LNCaP clone FGC (cell line): ENCODE results near the gene DOC2A.

Experiments used
- DNase-seq: peaks from one replicate; pipeline ENCODE4 v3.0.0-alpha.2; 2011; ENCODE audit warnings: low read depth
- H3K4me3 ChIP-seq: 2 replicates; pipeline ENCODE4 v1.5.1; 2011; ENCODE audit warnings: mild to moderate bottlenecking, low read depth, low read length, control low read depth
- TF ChIP-seq, protein P1 (sequence below): IDR thresholded peaks from 2 replicates; pipeline ENCODE4 v1.5.1; 2012; ENCODE audit warnings: mild to moderate bottlenecking; ENCODE audit not compliant: control insufficient read depth, insufficient read depth; ENCODE audit errors: extremely low read depth

DOC2A gene

DNA sequence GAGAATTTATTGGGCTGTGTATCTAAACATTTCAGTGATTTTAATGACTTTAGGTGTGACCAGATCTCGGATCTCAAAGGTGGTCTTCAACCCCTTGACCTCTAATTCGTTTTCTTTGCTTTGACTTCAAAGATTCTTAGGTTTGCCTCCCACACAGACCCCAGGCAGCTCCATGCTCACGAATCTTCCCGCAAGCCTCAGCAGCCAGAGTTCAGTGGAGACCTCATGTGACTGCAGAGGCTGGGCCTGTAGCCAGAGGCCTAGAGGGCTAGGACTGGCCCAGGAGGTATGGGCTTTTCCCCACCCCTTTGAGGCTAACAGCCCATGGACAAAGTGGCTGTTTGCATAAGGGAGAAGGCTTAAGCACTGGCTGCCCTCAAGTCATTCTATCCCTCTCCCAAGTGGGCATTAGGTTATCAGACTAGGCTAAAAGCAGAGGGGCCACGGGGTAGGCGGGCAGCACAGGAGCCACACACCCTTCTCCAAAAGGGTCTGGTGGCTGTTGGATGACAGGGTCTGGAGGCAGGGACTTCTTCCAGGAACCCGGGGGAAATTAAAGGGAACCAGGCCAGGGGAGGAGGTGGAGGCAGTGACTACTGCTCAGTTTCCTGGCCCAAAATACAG is 18.4 kb downstream of the DOC2A start:
- peak; percentile 50 for DNase-seq
- TF ChIP-seq, protein P1, sequence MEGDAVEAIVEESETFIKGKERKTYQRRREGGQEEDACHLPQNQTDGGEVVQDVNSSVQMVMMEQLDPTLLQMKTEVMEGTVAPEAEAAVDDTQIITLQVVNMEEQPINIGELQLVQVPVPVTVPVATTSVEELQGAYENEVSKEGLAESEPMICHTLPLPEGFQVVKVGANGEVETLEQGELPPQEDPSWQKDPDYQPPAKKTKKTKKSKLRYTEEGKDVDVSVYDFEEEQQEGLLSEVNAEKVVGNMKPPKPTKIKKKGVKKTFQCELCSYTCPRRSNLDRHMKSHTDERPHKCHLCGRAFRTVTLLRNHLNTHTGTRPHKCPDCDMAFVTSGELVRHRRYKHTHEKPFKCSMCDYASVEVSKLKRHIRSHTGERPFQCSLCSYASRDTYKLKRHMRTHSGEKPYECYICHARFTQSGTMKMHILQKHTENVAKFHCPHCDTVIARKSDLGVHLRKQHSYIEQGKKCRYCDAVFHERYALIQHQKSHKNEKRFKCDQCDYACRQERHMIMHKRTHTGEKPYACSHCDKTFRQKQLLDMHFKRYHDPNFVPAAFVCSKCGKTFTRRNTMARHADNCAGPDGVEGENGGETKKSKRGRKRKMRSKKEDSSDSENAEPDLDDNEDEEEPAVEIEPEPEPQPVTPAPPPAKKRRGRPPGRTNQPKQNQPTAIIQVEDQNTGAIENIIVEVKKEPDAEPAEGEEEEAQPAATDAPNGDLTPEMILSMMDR, result no peak
- H3K4me3 ChIP-seq, result no peak overlapping the region

GRCh38 chr16:29991571-29991904 is 19.3 kb downstream of the DOC2A start:
- DNase-seq, result no peak
- TF ChIP-seq, protein P1, result no peak
- H3K4me3 ChIP-seq, result no peak overlapping the region

- TF ChIP-seq, protein P1, result no peak
- no peak overlapping the region for H3K4me3 ChIP-seq
- no peak for DNase-seq
Observed at GRCh38 chr16:29990883-29991570, 19.8 kb downstream of the DOC2A start.

GRCh38 chr16:29990034-29990433 is 20.8 kb downstream of the DOC2A start:
- TF ChIP-seq, protein P1, result no peak
- no peak overlapping the region for H3K4me3 ChIP-seq
- no peak for DNase-seq

DNA sequence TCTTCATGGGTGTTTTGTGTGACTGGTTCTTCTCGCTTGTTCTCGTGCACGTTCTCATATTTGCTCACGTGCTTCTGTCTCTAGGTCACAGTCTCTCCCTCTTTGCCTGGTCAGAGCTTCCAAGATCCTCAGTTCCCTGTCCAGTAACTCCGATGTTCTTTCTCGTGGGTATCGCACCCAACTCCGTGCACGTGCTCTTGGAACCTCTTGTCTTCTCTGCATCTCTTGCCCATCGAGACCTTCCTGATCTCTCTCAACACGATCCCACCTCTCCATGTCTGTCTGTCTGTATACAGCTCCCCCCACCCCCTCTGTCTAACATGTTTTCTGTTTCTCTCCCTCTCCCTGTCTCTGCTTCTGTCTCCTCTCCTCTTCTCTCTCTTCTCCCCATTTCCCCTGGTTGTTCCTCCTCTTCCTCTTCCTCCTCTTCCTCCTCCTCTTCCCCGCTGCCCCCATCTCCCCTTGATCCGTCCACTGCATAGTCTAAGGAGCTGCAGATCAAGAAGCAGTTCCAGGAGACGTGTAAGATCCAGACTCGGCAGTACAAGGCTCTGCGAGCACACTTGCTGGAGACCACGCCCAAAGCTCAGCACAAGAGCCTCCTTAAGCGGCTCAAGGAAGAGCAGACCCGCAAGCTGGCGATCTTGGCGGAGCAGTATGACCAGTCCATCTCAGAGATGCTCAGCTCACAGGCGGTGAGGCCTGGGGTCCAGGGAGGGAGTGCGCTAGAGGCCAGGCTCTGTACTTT is 21.5 kb downstream of the DOC2A start:
- H3K4me3 ChIP-seq, result no peak overlapping the region
- no peak for DNase-seq
- TF ChIP-seq, protein P1, result no peak

DNA sequence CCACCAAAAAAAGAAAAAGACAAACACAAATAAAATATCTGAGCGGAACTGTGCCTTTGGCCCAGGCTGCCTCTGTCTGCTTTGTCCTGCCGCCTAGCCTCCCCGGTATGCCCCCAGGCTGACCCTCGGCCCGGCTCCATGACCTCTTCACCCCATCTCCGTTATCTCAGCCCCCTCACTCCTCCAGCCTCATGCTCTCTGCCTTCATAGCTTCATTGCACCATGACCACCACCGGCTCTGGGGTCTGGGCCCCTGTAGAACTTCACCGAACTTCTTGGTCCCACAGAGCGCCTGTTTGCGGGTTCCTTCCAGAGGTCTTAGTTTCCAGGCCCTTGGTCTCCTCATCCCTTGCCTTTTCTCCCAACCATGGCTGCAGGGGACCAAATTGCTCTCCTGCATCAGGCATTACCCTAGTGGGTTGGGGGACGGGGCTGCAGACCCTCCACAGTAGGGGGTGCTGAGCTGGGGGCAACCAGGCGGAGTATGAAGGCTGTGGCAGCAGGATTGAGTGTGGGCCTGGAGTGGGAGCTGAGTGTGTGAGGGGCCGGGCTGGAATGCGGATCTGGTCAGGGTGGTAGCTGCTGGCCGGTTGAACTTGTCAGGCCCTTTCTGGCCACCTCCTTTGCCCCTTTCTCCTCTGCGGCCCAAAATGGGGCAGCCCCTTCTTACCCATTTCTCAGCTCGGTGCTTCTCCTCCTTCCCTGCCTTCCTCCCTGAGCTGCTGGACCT is 22.3 kb downstream of the DOC2A start:
- no peak overlapping the region for H3K4me3 ChIP-seq
- TF ChIP-seq, protein P1, result no peak
- DNase-seq, result no peak
